Endothelial cell of umbilical vein (primary cell): ENCODE data around the gene SLFN12L. TPM values are rescaled to one million over a fixed set of nuclear protein-coding genes. Genes with fewer than 3 reads are reported as not detected.
"Not testable (repeated sequence)": the region's sequence is repeated elsewhere in the genome, so short reads cannot be mapped to it uniquely, and the experiment has no call there.

Source experiments
- BruUV-seq: library from RNA; stranded (reverse); fragments of 400-500 nt; replicated peaks from 2 replicates; lab custom pipeline; 2021; lab: Mats Ljungman, UMichigan
- CTCF ChIA-PET: fragments of 300-600, 350-600 bp; sonication (Branson Sonifier 250); formaldehyde crosslinking; loops from one replicate; lab custom pipeline; 2021; ENCODE audit warnings: antibody characterized with exemption, inconsistent platforms; lab: Charles Lee
- POLR2A ChIA-PET: fragments of 300-600, 350-600 bp; sonication (Branson Sonifier 250); formaldehyde crosslinking; loops from one replicate; lab custom pipeline; 2021; ENCODE audit warnings: antibody characterized with exemption, inconsistent platforms; lab: Charles Lee
- DNase-seq: peaks from one replicate; pipeline ENCODE4 v3.0.0-alpha.2; 2011; ENCODE audit warnings: low read depth, low spot score
- FAIRE-seq: peaks from 2 replicates; lab custom pipeline; 2011; peaks lifted over from hg19 to GRCh38; lab: Jason Lieb, UNC
- H2AFZ ChIP-seq: 2 replicates; pipeline ENCODE4 v1.6.0; 2012; ENCODE audit warnings: low read depth, low read length, control low read depth, inconsistent platforms
- H3K27ac ChIP-seq: 2 replicates; pipeline ENCODE4 v1.5.1; 2011; ENCODE audit warnings: low read depth, mild to moderate bottlenecking, control low read depth, low read length, moderate library complexity; ENCODE audit not compliant: insufficient read depth
- H3K27me3 ChIP-seq, 2 experiments: 2 replicates each; pipeline versions ENCODE4 v1.6.0 to v1.6.1; 2011; ENCODE audit warnings: low read length in 2 of 2, mixed read lengths in 1 of 2; ENCODE audit not compliant: control insufficient read depth in 2 of 2, insufficient read depth in 2 of 2
- H3K36me3 ChIP-seq, 2 experiments: 2 replicates in 1 of 2; 3 replicates in 1 of 2; pipeline ENCODE4 v1.5.1; 2011; ENCODE audit warnings: low read length in 2 of 2, mild to moderate bottlenecking in 1 of 2, moderate library complexity in 1 of 2; ENCODE audit not compliant: control insufficient read depth in 2 of 2, insufficient read depth in 2 of 2; ENCODE audit errors: extremely low read depth in 1 of 2
- H3K4me1 ChIP-seq: 3 replicates; pipeline ENCODE4 v1.5.1; 2011; ENCODE audit warnings: mild to moderate bottlenecking, low read length; ENCODE audit not compliant: control insufficient read depth, insufficient read depth; ENCODE audit errors: extremely low read depth
- H3K4me2 ChIP-seq: 2 replicates; pipeline ENCODE4 v1.6.1; 2011; ENCODE audit warnings: low read length, control low read depth, mixed read lengths; ENCODE audit not compliant: insufficient read depth
- H3K4me3 ChIP-seq, 3 experiments: fragments of 200-600 bp in 1 of 3; sonication (generic), shearing (Covaris generic) in 1 of 3; replicated peaks in 1 of 3; 2 replicates each; pipeline ENCODE4 v1.5.1; 2011 to 2016; ENCODE audit warnings: control low read depth in 3 of 3, low read length in 3 of 3, mild to moderate bottlenecking in 2 of 3, inconsistent platforms in 1 of 3, low read depth in 1 of 3, moderate library complexity in 1 of 3; ENCODE audit not compliant: insufficient read depth in 1 of 3
- H3K79me2 ChIP-seq: 2 replicates; pipeline ENCODE4 v1.6.0; 2012; ENCODE audit warnings: low read length, inconsistent platforms; ENCODE audit not compliant: control insufficient read depth, insufficient read depth
- H3K9ac ChIP-seq: replicated peaks from 2 replicates; pipeline ENCODE3; 2011; ENCODE audit warnings: low read length, control low read depth; ENCODE audit not compliant: insufficient read depth; ENCODE audit errors: extremely low read depth
- H3K9me1 ChIP-seq: replicated peaks from 3 replicates; pipeline ENCODE4 v1.6.0; 2011; ENCODE audit warnings: mild to moderate bottlenecking, low read length; ENCODE audit not compliant: control insufficient read depth, insufficient read depth; ENCODE audit errors: extremely low read depth
- H3K9me3 ChIP-seq: replicated peaks from 2 replicates; pipeline ENCODE4 v1.5.1; 2012; ENCODE audit warnings: low read length, inconsistent platforms; ENCODE audit not compliant: control insufficient read depth, insufficient read depth
- H4K20me1 ChIP-seq: replicated peaks from 2 replicates; pipeline ENCODE3; 2011; ENCODE audit warnings: mild to moderate bottlenecking, low read length; ENCODE audit not compliant: control insufficient read depth, insufficient read depth; ENCODE audit errors: extremely low read depth
- EZH2 ChIP-seq: IDR thresholded peaks from 2 replicates; pipeline ENCODE4 v1.6.1; 2012; ENCODE audit warnings: borderline replicate concordance, low read depth, mild to moderate bottlenecking, moderate library complexity, low read length, inconsistent platforms; ENCODE audit not compliant: severe bottlenecking
- FOS ChIP-seq: IDR thresholded peaks from 2 replicates; pipeline ENCODE4 v1.6.1; 2011; ENCODE audit warnings: mild to moderate bottlenecking, low read length, moderate library complexity, borderline replicate concordance; ENCODE audit not compliant: insufficient read depth
- GATA2 ChIP-seq: IDR thresholded peaks from 2 replicates; pipeline ENCODE4 v1.7.0; 2011; ENCODE audit warnings: low read depth, mild to moderate bottlenecking, moderate library complexity, mixed read lengths, low read length; ENCODE audit not compliant: insufficient read length, insufficient read depth
- JUN ChIP-seq: IDR thresholded peaks from 2 replicates; pipeline ENCODE4 v1.6.1; 2011; ENCODE audit warnings: borderline replicate concordance, low read depth; ENCODE audit not compliant: insufficient read length, insufficient read depth
- POLR2A ChIP-seq: IDR thresholded peaks from 2 replicates; pipeline ENCODE4 v1.6.1; 2012; ENCODE audit warnings: low read depth, mild to moderate bottlenecking, control low read depth, low read length
- POLR2AphosphoS5 ChIP-seq: IDR thresholded peaks from 2 replicates; pipeline ENCODE4 v1.6.1; 2012; ENCODE audit warnings: low read depth, mild to moderate bottlenecking, control low read depth, low read length, moderate library complexity; ENCODE audit not compliant: insufficient read depth
- dilution Hi-C: fragments of 300-500 bp; cut with MboI; formaldehyde crosslinking; loops from one replicate; pipeline ENCODE4 v1.15.0; 2019; ENCODE audit warnings: low sequenced_read_pairs; ENCODE audit not compliant: extremely low pct_ligation_motif_present
- intact Hi-C: fragments of 100-400 bp; cut with micrococcal nuclease; formaldehyde crosslinking; loops from one replicate; pipeline ENCODE4 v1.10.0; 2022
- polyA plus RNA-seq, 4 experiments: library from polyadenylated mRNA; depleted of rRNA in 3 of 4; stranded (reverse) in 3 of 4; unstranded in 1 of 4; fragments of >200 nt; gene quantifications; 2 replicates each; pipeline versions ENCODE4 v1.2.1 to v1.2.3, GENCODE V29; 2011 to 2012; ENCODE audit warnings: missing spikeins in 1 of 4
- total RNA-seq: library from RNA; stranded (reverse); gene quantifications from 2 replicates; pipeline ENCODE4 v1.2.3, GENCODE V29; 2021

SLFN12L gene
- total and polyA plus RNA-seq, 2 donors (not counting 3 experiments of a cell fraction or from before 2014, with no cell fraction given) = not detected

DNA sequence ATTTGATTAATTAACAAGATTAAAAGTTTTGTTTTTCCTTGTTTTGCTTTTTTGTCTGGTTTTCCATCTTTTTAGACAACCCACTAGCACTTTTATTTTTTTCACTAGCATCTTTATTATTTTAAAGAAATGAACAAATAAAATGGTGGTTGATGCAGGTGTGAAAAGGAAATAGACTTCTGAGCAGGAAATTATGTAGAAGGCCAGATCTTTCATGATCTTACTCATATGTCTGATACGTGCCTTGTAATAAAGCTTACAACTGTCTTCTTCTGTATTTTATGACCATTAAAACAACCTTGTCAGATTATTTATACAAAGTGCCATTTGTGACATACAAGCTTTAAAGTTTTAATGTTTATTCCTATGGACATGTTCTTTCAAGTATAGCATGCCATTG is 6.3 kb downstream of the SLFN12L start:
- Histone ChIP-seq H3K27ac (no peak overlapping the region), H3K36me3 (no peaks in the 10 kb centered on the region), H3K4me3 (no peak overlapping the region), H3K27me3 (no peaks in the 10 kb centered on the region), H3K4me2 (no peak overlapping the region), H4K20me1 (no peaks in the 10 kb centered on the region), H3K4me1 (no peaks in the 10 kb centered on the region), H3K9ac (no peak overlapping the region), H3K9me1 (no peaks in the 10 kb centered on the region), H3K9me3 (no peaks in the 10 kb centered on the region), H2AFZ (no peak overlapping the region), H3K79me2 (no peaks in the 10 kb centered on the region)
- dilution Hi-C loops (loop anchor here (25.0 kb wide), 1 partner anchor 219 kb away; no protein-coding TSS in a partner anchor), intact Hi-C loops (loop anchor here (10.0 kb wide), 1 partner anchor 386 kb away; the partner anchor contains the start of genes NLE1 and UNC45B)
- POLR2A ChIA-PET = no interaction called here
- CTCF ChIA-PET = interaction anchor here (1.2 to 9.5 kb wide), 3 partner anchors 8 to 361 kb away, joined by 4 to 186 read pairs (median 112); no protein-coding TSS in a partner anchor
- FAIRE-seq = no peak
- DNase-seq = no peak
- no TSS peak for BruUV-seq
- TF ChIP-seq JUN = no peak

DNA sequence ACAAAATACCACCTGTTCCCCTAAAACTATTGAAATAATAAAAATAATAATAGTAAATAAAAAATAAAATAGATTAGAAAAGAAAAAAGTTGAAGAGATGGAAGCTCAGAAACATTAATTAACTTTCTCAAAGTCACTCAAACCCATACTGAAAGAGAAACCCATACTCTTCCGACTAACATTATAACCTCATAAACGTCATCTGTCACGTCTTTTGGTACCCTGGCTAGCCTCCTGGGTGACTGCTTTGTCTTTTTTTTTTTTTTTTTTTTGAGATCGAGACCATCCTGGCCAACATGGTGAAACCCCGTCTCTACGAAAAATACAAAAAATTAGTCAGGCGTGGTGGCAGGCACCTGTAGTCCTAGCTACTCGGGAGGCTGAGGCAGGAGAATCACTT is 7.6 kb downstream of the SLFN12L start:
- no peaks in the 10 kb centered on the region for H3K79me2 ChIP-seq
- H3K4me2 ChIP-seq = no peak overlapping the region
- ChIA-PET CTCF (interaction anchor here (0.7 kb wide), 1 partner anchor 10 kb away, joined by 3 read pairs; no protein-coding TSS in a partner anchor), POLR2A (no interaction called here)
- TF ChIP-seq FOS = no peak
- no peak for TF ChIP-seq POLR2A
- no peak for TF ChIP-seq GATA2
- no peak for TF ChIP-seq POLR2AphosphoS5
- no peak for TF ChIP-seq EZH2
- no TSS peak for BruUV-seq
- no peaks in the 10 kb centered on the region for H3K9me3 ChIP-seq
- no peaks in the 10 kb centered on the region for H3K9me1 ChIP-seq
- H2AFZ ChIP-seq = no peak overlapping the region
- no peaks in the 10 kb centered on the region for H3K4me1 ChIP-seq
- no peak for FAIRE-seq
- no peak overlapping the region for H3K9ac ChIP-seq
- no peak overlapping the region for H3K4me3 ChIP-seq
- no peaks in the 10 kb centered on the region for H3K27me3 ChIP-seq
- no peak overlapping the region for H3K27ac ChIP-seq
- no peaks in the 10 kb centered on the region for H3K36me3 ChIP-seq
- no peaks in the 10 kb centered on the region for H4K20me1 ChIP-seq
- dilution Hi-C loops (loop anchor here (25.0 kb wide), 1 partner anchor 218 kb away; no protein-coding TSS in a partner anchor), intact Hi-C loops (loop anchor here (10.0 kb wide), 1 partner anchor 385 kb away; the partner anchor contains the start of genes NLE1 and UNC45B)
- no peak for DNase-seq

DNA sequence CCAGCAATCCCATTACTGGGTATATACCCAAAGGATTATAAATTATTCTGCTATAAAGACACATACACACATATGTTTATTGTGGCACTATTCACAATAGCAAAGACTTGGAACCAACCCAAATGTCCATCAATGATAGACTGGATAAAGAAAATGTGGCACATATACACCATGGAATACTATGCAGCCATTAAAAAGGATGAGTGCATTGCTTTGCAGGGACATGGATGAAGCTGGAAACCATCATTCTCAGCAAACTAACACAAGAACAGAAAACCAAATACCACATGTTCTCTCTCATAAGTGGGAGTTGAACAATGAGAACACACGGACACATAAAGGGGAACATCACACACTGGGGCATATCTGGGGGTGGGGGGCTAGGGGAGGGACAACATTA is 8.2 kb downstream of the SLFN12L start:
- FAIRE-seq, H3K36me3 ChIP-seq, intact Hi-C loops, H3K27ac ChIP-seq, H3K4me3 ChIP-seq, H4K20me1 ChIP-seq, H3K9ac ChIP-seq, H2AFZ ChIP-seq, H3K9me1 ChIP-seq, H3K9me3 ChIP-seq, CTCF ChIA-PET, BruUV-seq, H3K27me3 ChIP-seq, POLR2A ChIA-PET, H3K4me1 ChIP-seq, H3K79me2 ChIP-seq, DNase-seq, H3K4me2 ChIP-seq: not testable (repeated sequence)
- dilution Hi-C loops = loop anchor here (25.0 kb wide), 1 partner anchor 217 kb away; no protein-coding TSS in a partner anchor
